ENCODE data around the gene PLG.
"Not testable (repeated sequence)": the region's sequence is repeated elsewhere in the genome, so short reads cannot be mapped to it uniquely, and the experiment has no call there.

Gene PLG

GRCh38 chr6:160775792-160776580 lies 73.9 kb downstream of the PLG start:
- no peak for DNase-seq (ENCODE audit: low spot score)

- DNase-seq (ENCODE audit: low spot score) = not testable (repeated sequence)
Measured at GRCh38 chr6:160779095-160779494, 77.1 kb downstream of the PLG start.

- not testable (repeated sequence) for DNase-seq (ENCODE audit: low spot score)
Measured at GRCh38 chr6:160780656-160781055, 78.6 kb downstream of the PLG start.

- DNase-seq (ENCODE audit: low spot score) = no peak
Measured at GRCh38 chr6:160781298-160781697, 79.3 kb downstream of the PLG start.

GRCh38 chr6:160782228-160782627 lies 80.2 kb downstream of the PLG start:
- no peak for DNase-seq (ENCODE audit: low spot score)

GRCh38 chr6:160783741-160784140 lies 81.7 kb downstream of the PLG start:
- DNase-seq (ENCODE audit: low spot score) = no peak

GRCh38 chr6:160788126-160788525 lies 86.1 kb downstream of the PLG start:
- DNase-seq (ENCODE audit: low spot score) = not testable (repeated sequence)

- DNase-seq (ENCODE audit: low spot score) = no peak
Measured at GRCh38 chr6:160788806-160789205, 86.8 kb downstream of the PLG start.

GRCh38 chr6:160789263-160790027 lies 87.4 kb downstream of the PLG start:
- no peak for DNase-seq (ENCODE audit: low spot score)

GRCh38 chr6:160790028-160790792 lies 88.2 kb downstream of the PLG start:
- DNase-seq (ENCODE audit: low spot score) = no peak

- DNase-seq (ENCODE audit: low spot score) = no peak
Measured at GRCh38 chr6:160791459-160791858, 89.4 kb downstream of the PLG start.

GRCh38 chr6:160791981-160792418 lies 90.0 kb downstream of the PLG start:
- DNase-seq (ENCODE audit: low spot score) = no peak

GRCh38 chr6:160792708-160793107 lies 90.7 kb downstream of the PLG start:
- no peak for DNase-seq (ENCODE audit: low spot score)

- DNase-seq (ENCODE audit: low spot score) = no peak
Measured at GRCh38 chr6:160793652-160794051, 91.6 kb downstream of the PLG start.

- no peak for DNase-seq (ENCODE audit: low spot score)
Measured at GRCh38 chr6:160795721-160796120, 93.7 kb downstream of the PLG start.

GRCh38 chr6:160798625-160799024 lies 96.6 kb downstream of the PLG start:
- DNase-seq (ENCODE audit: low spot score) = no peak

GRCh38 chr6:160799801-160800506 lies 97.9 kb downstream of the PLG start:
- DNase-seq (ENCODE audit: low spot score) = no peak

GRCh38 chr6:160801418-160801817 lies 99.4 kb downstream of the PLG start:
- no peak for DNase-seq (ENCODE audit: low spot score)

GRCh38 chr6:160802049-160802448 lies 100.0 kb downstream of the PLG start:
- not testable (repeated sequence) for DNase-seq (ENCODE audit: low spot score)

Data from hematopoietic multipotent progenitor cell treated with erythropoietin and hydrocortisone succinate and interleukin-3 and kit ligand, for 15 days (in vitro differentiated cells).